GM18508 (cell line): Measurements from ENCODE around the gene HELB.

Experiments
- ATAC-seq: cut with Tn5 transposase; IDR thresholded peaks from one replicate; pipeline ENCODE4 v1.9.1; 2021; ENCODE audit warnings: moderate number of reproducible peaks; ENCODE audit not compliant: insufficient read depth, unreplicated experiment

The HELB gene

DNA sequence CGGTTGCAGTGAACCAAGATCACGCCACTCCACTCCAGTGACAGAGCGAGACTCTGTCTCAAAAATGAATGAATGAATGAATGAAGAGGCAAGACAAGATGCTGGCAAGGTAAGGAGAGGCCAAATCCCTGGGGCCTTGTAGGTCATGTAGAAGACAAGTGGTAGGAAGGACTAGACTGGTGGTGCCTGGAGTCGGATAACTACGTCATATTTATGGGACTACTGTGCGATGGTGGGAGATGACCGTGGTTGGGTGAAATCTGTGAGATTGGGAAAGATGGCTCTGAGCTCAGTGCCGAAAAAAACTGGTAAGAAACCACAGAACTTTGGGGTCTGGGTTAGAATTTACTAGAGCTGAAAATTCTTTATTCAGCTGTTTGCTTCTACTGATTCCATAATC is 50.6 kb downstream of the HELB start:
- ATAC-seq, result no peak

DNA sequence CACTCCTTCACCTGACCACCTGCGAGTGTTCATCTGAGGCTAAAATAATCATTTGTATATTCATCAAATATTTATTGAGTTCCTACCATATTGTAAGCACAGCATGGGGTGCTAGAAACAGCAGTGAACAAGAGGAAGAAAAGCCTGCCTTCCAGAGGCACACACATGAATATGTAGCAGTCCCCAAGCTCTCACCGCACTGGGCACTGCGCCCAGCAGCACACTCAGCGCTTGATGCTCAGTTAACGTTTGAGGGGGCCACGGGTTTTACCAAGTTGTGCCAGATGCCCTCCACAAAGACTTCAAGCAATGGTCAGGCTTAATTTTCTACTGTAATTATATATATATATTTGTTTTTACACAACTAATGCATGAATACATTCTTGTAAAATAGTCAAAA is 52.0 kb downstream of the HELB start:
- ATAC-seq, result no peak

DNA sequence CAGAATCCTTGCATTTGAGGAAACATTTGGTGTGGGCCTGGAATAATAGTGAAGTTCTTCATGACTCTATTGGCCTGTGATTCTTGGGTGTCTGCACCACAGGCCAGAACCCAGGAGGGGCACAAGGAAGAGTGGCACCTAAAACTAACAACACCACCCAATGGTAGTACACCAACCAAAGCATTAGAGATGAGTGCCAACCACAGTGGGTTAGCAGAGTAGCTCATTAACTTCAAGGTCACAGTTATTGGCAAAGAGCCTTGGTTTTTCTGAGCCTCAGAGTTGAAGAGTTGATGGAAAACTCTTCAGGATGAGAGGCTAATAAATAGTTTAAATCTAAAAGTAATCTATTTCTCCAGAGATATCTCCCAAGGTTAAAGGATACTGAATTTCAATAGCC is 57.0 kb downstream of the HELB start:
- no peak for ATAC-seq

DNA sequence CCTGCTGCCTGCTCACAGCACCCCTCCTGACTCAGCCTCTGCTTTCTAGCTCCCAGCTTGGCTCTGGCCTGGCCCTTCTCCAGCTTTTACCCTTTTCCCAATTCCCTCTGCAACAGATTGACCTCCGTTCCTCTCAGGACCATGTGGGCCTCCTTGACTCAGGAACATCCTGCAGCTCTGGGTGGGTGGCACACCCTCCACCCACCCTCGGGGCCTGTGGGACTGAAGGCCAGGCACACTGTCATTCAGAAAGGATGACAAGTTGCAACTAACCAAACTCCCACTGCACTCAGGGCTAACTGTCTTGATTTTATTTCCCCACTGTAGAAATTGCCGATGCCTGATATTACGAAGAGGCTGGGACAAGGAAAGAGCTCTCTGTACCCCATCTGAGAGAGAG is 59.4 kb downstream of the HELB start:
- ATAC-seq, result no peak

DNA sequence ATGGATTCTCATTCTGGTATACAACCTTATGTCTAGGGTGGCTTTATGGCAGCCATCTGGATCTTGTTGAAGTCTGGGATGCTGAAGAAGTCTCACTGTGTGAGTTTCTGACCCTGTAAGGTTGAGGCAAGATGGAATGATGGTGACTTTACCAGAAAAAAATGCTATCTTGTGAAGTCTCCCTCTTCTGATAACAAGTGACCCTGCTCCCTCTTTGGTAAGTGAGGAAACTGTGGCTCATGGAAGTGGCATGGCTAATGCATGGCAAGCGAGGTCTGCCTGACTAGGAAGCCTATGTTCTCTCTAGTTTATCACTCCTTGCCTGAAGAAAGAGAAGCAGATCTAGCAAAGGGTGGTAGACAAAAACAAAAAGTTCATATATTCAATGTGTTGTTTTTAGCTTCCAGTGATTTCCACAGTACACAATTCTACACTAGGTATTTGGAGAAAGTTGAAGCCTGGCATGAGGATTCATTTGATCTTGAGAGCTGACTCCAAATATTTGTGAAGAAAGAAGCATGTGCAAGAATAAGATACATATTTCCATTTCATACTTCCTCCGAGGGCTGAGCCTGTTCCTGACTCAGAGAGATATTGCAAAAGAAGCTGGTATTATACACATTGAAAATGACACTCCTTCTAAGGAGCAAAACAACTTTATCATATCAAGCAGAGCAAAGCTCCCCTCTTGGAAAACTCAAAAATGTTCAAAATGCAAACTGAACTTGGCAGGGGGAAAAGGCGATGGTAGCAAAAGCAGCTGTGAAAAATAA is 63.6 kb downstream of the HELB start:
- ATAC-seq, result no peak

DNA sequence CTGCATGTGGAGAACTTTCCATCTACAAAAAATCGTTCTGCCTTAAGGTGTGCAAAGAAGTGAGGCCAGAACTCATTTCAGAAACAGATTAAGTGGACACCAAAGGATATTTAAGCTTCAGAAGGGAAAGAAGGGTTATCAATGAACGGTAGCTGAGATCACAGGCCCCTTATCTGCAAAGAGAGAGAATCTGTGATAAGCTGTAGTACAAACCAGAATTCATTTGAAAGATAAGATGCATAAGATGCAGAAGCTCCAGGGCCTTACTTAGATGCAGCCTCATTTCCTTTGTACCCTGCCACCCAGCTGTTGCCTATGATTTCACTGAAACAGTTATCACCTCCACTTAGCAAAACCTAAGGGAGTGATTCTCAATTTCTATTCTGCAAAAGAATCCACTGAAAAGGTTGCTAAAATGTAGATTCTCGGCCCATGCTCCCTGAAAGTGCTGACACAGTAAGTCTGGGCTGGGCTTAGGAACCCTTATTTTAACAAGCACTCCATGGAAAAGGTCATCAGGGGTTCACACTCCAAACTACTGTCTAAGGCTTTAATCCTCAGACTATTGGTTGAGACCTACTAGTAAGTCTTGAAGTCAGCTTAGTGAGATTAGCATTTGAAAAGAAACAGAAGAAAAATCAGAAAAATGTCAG is 64.8 kb downstream of the HELB start:
- ATAC-seq, result no peak

DNA sequence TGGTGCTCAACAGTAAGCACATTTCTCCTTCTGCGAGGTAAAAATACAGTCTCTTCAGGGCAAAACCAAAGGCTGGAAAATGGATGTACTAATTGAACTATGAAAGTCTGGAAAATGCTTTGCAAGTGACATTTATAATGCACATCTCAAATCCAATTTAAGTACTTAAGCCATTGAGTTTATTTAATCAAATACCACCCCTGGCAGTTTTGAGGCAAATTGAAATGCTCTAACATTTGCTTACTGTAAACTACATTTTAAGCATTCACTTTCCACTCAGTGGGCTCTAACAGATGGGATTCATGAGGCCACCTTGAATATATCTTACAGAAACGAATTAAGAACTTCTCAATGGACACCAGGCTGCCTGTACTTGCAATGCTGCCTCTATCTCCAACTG is 69.7 kb downstream of the HELB start:
- no peak for ATAC-seq

DNA sequence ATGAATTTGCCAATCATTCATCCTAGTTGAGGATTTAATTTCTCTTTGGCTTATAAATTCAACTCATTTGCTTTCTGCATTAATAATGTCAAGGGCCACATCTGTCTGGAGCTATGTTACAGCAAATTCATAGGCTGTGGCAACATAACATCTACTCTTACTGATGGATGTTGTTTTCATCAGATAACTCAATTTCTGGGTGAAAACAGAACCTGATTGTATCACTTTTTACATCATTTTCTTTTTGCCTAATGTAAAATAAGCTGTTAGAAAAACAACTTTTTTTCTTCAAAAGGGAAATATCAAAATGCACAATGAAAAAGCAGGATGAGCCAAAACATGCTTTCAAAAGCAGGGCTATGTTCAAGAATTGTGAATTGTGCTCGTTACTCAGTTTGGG is 73.3 kb downstream of the HELB start:
- no peak for ATAC-seq

DNA sequence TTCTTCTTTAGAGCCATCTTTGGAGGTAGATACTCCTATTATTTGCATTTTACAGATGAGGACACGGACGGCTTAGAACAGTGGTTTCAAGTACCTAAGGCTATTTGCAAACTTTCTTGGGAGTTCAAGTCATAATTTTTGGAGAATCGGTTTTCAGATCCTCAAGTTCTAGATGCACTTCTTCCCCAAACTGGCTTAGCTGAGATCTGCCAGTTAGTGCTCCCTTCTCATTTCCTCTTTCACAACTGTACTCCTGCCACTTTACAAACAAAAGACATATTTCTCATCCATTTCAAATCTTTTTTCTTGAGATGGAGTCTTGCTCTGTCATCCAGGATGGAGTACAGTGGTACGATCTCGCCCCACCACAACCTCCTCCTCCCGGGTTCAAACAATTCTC is 77.3 kb downstream of the HELB start:
- ATAC-seq, result no peak

DNA sequence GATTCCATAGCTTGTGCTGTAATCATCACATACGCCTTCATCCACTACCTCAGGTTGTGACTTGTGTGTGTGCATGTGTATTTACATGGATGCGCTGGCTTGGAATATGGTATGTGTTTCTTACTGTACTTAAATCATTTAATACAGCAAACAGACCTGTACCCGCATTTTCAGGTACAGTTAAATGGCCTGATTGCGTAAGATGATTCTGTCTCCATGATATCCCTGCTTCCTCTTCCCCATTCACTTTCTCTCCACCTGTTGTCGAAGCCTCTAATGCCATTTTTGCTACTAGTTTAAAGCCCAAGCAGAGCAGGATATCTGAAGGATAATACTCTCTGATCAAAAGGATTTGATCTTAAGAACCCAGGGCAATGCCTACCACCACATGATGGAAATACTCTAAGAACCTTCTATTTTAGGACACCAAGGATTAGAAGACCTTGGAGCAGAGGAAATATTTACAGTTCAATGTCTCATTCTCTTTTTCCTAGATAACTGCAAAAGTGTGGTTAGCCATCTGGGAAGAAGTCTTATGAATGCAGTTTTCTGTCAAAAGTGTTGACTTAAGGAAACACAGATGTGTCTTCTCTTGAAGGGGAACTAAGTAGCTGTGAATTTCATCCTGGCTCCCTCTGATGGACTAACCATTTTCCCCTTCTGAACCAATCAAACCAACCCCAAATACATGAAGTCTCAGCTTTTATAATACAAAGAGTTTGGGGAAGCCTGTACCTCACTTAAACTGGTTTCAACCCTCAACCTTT is 78.7 kb downstream of the HELB start:
- ATAC-seq, result no peak

DNA sequence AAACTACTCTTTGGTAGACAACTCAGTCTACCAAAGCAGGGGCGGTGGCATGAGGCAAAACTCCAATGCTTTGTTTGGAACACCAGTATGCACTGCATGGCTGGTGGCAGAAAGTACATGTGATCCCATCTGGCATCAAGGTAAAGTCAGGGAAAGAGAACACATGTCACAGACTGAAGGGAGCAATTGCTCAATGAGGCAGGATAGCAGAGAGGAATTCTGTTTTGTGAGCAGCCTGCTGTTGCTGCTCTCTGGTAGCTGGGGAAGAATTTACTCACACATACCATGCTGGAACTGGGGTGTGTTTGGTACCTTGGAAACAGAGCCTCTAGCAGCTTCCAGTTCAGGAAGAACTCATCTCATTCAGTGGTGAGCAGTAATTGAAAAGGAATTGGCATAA is 84.8 kb downstream of the HELB start:
- ATAC-seq, result no peak
